Pulmonary artery endothelial cell (primary cell): ENCODE measurements around the gene TMBIM1. TPM values are rescaled to one million over a fixed set of nuclear protein-coding genes. Genes with fewer than 3 reads are reported as not detected.
"Not testable (repeated sequence)": the region's sequence is repeated elsewhere in the genome, so short reads cannot be mapped to it uniquely, and the experiment has no call there.

Experiments used
- DNase-seq: peaks from one replicate; pipeline ENCODE4 v3.0.0-alpha.2; 2011; ENCODE audit warnings: low read depth, low spot score
- total RNA-seq: library from RNA; depleted of rRNA; stranded (reverse); fragments of >200 nt; gene quantifications from 2 replicates; pipeline ENCODE4 v1.2.3, GENCODE V29; 2014

TMBIM1 gene
- total RNA-seq, 1 donor from 2014 or later, result 128 TPM

DNA sequence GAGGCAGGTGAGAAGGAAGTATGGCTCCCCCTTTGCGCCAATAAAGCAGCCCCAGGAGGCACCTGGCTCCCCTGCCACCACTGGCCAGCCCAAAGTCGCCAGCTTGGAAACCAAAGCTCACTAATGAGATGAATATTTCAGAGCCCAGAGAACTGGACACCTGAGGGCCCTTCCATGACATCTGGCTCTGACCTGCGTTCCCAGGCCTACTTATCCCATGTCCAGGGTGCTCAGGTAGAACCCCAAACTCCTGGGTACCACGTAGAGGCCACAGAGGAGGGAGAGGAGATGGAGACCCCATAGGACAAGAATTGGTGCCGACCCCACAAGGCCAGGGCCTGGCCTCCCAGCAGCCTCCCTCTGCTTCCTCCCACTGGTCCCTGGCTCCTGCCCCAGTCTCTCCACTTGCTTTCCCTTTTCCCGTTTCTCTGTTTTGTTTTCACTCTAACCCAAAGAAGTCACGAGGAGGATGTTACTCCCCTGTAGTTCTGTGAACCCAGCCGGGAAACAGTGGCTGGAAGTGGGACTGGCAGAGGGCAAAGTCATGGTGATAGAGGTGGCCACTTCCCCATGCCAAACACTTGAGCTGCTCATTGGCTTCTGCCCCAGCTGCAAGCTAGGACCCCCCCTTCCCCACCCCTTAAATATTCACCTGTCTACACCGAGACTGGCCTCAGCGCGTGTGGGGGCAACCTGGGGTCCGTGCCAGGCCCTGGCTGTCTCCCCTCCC is 820 bp downstream of the TMBIM1 start:
- DNase-seq, result no peak

DNA sequence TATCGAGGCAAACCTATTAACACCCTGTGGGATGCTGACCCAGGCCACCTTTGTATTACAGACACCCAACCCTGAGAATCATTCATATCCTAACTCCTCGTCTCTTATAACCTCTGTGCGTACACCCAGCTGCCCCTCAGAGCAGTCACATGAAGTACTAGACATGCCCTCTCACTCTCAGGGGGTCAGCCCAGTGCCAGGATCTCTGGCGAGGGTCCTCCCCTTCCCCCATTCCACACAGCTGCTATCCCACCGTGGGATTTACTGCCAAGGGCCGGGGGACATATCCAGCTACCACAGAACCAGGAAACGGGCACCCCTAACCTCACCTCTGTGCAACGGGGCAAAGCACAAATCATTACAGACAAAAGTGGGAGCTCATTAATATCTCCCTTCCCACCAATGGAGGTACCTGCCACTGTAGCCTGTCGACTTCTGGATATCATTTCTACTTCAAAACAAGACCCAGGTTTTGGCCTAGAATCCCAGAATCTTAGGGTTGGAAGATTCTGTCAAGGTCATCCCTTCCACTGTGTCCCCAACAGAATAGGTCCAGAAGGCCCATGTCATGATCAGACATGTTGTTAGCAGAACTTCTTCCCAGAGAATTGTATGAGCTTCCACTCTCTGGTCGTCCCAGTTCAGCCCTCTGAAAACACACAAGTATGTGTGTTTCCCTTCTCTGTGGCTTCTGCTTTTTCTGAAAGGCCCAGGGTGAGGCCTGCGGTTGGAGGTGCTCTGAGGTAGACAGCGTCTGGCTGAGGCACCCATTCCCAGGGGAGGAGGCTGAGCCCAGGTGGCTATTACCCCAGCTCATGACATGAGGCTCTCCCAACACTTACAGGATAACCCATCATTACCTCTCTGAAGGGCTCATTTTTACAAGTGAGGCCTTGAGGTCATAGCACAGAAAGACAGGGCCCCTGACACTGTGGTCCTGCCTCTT is 1.7 kb downstream of the TMBIM1 start:
- DNase-seq, result no peak

DNA sequence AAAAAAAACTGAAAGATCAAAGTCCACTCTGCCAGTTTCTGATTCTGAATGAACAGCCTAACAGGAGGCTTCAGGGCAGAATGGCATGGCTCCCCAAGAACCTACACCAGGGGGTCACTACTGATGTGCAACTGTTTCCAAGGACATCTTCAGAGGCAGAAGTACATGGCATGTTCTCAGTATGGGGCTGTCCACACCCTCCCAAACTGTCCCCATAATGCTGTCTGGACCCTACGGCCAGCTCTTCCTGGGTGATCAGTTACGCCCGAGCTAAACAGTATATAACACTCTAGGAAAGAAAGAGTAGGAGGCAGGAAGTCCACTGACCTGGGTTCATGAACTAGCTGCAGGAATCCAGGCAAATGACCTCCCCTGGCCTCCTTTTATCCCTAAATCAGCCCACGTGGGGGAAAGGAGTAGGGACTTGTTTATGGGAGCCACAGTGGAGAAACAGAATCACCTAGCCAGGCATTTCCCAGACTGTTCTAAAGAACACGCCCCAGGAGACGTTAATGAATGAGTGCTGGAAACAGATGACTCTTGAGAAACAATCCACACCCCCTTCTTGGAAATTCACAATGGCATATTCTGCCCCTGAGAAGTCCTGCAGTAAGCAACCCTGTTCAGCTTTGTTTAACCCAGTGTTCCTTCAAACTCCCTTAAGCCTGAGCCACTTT is 2.5 kb downstream of the TMBIM1 start:
- DNase-seq, result no peak

DNA sequence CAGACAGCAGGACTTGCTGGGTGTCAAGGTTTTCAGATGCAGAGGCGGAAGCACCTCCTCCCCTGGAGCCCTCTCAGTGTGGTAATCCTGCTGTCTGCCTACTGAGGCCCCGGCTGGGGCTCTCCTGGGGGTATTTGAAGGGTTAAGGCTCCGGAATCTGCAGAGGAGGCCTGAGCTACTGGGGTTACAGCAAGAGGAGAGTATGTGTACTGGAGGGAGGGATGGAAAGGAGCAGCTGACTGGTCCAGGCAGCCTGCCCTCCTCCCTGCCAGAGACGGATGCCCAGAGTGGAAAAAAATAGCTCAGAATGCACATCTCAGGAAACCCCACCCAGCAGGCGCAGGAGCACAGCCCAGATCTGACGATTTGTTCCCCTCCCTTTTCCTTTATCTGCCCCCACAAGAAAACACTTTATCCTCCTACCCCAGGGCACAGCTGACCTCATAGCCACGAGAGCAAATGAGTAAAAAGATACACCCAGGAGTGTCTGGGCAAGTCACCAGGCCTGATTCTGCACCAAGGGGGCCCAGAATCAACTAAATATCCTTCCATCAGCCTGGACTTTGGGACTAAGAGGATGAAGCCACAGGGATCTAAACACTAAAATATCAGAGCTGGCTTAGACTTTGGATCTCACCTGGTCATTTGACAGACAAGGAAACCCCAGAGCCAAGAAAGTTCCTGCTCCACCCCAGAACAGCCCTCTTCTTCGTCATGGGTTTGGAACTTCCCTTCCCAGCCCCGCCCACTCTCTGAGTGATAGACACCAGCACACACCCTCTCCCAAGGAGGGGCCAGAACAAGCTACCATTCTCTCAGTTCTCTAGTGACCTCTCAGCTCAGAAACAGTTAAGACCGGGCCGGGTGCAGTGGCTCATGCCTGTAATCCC is 5.5 kb downstream of the TMBIM1 start:
- DNase-seq, result peak; percentile 87

DNA sequence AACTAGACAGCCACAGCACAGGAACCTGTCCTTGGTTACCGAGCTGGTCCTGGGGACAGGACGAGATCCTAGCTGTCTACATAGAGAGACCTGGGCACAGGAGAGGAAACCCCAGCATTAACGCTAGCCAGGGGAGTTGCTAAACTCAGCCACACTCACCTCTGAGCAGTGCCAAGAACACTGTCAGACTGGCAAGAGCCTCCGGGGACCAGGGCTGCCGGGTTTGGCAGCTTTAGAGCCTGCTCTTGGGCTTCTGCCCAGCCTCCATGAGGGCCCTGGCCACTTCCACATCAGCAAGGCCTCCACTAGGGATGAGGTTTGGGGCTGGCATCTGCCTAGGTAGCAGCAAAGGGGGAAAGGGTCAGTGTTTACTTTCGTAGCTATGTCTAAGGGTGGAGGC is 6.7 kb downstream of the TMBIM1 start:
- no peak for DNase-seq

DNA sequence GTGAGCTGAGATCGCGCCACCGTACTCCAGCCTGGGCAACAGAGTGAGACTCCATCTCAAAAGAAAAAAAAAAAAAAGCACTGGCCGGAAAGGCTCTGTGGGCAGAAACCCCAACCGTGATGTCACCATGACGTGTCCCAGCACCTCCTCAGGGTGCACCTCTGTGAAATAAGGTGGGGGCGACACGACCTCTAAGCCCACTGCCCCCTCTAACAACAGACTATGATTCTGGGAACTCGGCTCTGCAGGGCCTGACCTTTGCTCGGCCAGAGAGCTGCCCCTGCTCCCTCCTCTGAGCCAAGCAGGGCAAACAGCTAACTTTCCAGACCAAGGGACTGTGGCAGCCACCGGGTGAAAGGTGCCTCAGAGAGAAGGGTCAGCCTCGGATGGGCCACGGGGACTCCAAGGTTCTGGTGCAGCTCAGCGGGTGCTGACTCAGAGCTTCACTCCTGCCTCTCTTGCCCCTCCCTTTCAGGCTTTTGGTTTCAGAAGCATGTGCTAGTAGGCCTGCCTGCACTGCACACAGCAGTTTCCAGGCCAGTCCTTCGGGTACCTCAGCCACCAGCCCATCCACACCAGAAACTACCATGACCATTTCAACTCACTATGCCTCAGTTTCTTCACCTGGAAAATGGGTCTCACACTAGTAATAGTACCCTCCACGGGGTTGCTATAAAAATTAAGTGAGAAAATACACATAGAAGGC is 8.0 kb downstream of the TMBIM1 start:
- no peak for DNase-seq

DNA sequence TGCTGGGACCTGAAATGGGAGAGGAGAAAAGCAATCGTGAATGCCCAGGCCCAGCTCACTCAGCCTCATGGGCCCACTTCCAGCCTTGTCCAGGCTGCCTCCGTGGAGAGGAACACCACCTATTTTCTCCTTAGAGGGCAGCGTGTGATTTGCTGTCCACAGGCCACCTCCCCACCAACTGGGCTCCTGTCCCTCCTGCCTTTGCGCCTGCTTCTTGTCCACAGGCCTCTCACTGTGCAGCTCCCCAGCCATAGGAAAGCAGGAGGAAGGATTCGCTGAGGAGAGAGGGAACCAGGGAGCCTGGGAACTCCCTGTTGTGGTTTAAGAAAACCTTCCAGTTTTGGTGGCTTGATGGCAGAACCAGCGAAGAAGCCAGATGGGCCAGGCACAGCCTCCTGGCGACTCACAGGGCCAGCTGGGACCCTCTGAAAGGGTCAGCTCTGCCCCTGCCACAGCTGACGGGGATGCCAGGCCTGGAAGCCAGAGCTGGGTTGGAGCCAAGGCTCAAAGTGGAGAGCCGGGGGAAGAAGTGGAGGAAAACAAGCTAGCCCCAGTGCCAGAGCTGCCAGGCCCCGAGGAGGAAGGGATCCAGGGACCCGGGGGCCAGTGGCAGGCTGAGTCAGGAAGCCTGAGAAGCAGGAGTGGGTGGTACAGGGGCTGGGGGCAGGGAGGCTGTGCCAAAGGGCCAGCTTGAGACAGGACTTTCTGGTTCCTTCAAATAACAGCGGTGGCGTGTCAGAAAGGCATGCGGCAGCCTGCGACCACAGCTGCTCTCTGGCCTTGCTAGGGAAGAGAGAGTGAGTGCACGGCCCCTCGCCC is 9.9 kb downstream of the TMBIM1 start:
- no peak for DNase-seq

DNA sequence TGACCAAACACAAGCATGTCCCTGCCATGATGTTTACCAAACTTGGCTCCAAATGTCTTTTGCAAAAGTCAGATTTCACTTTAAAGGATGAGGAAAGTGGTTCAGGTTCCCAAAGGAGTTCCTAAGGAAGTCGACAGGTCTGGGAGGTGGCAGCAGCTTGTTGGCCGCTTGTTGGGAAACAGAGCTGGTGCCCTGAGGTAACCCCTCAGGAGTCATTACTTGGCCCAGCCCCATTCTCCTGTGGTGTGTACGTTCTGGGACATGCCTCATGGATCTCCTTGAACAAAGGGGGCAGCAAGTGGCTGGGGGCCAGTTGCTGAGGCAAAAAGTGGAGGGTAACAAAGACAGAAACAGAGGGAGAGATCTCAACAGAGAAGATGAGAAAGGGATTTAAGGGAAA is 10.9 kb downstream of the TMBIM1 start:
- no peak for DNase-seq

DNA sequence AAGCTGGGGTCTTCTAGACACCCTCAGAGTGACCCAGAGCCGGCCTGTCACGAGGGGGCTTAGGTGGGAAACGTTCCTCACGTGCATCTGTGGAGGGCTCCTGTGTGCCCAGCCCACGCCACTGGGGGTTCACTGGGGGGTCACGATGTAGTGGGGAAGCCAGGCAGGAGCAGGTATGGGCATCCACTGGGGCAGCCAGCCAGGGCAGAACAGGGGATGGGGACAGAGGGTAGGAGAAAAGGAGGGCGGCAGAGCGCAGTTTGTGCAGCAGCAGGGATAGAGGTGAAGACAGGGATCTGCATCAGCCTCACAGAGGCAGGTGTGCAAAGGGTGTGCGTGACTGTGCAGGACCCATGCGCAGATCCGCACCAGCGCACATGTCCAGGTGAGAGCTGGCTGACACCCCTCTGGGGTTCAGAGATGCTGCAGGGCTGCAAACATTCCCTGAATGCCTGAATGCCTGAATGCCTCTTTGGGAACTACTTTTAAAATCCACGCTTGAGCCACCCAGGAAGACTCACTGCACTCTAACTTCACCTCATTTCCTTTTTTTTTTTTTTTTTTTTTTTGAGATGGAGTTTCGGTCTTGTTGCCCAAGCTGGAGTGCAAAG is 11.9 kb downstream of the TMBIM1 start:
- DNase-seq, result no peak

DNA sequence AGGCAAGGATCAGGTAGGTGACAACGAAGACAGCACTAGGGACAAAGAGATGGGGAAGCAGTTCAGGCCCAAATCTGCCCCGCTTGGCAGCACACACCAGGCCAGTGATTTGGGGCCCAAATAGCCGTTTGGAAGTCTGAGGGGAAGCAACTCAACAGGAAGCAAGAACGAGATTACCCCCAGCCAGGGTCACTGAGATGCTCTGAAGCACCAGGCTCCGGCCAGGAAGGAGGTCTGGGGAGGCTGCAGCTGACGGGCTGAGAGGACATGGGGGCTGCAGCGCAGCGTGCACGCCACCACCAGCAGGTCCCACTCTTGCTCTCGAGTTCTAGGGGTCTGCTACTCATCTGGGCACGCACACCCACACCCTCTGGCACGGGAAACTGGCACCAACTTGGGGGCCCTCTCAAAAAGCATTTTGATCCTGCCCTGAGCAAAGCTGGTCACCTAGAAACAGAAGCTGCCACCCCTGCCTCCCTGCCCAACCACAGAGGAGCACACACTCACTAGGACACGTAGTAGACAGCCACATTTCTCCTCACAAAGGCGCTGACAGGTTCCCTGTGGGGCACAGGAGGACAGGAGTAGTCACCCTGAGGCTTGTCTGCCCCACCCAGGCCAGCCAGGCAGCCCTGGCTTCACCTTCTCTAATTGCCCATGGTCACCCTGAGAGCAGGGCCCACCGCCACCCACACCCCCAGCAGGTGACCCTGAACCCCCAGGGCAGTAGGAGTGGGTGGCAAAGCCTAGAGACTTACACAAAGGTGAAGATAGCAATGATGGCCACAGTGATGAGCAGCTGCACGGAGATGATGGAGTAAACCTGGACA is 13.6 kb downstream of the TMBIM1 start:
- DNase-seq, result no peak

DNA sequence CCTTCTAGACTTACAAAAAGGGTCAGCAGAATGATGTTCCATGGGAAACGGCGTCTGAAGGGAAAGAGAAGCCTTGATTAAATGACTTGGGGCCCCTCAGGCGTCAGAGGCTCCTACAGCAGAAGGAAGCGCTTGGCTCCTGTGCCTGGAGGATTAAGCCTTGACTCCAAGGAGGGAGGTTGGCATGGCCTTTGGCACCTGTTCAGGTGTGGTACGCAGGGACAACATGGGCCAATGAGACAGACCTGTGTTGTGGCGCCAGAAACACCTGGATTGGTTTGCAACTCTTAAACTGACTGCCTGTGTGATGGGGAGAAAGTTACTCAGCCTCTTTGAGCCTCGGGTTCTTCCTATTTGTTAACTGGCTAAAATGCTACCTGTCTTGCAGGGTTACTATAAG is 14.4 kb downstream of the TMBIM1 start:
- no peak for DNase-seq

DNA sequence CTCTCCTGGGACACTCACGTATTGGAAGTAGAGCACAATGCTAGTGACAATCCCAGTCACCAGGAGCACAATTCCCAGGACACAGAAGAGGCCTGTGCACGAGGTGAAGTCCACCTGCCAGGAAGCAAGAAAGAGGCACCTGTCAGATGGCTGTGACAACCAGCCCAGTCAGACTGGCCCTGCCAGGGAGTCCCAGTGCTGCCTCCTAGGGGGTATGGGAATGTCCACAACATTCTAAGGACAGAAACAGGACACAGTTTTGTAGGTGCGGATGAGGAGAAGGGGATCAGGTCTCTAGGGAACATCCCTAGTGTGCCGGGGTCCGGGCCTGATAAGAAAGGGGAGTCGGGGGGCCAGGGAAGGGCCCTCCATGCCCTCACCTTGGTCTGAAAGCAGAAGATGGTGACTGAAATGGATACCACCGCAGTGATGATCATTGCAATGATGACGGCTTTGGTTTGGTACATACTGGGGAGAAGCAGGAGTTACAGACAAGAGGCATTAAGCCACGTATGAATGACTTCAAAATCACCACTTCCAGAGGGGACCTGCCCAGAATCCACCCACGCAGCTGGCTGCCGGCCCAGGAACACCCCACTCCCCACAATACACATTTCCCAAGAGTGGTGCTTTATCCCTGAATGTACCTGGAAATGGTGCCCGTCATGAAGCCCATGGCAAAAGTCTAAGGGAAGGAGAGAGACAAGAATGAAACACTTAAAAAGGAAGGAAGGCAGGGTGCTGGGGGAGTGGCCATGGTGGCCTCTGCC is 15.1 kb downstream of the TMBIM1 start:
- DNase-seq, result no peak

DNA sequence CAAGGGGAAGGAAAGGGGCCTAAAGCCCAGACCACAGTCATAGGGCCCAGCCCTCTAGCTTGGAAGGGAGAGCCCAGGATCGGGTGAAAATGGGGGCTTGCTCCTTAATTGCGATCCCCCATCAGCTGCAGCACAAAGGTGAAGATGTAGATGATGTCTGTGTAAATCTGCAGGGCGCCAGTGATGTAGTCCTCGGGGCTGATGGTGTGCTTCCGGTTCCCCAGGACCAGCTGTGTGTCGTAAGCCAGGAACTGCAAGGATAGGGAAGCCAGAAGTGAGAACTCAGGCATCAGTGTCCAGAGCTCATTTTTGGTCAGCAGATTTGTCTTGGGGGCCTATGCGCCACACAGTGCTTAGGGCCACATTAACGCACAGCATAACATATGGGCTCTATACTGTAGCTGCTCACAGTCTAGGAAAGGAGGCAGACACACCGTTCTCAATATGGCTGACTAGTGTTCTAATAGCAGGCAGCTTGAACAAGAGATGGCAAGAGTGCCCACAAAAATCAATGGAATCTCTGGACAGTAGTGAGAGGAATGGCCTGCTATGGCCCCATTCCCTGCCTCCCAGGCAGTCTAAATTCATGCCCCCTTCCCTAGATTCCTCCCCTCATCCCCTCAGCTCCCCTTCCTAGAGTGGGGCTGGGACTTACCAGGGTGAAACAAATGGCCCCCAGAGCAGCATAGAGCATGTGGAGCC is 16.8 kb downstream of the TMBIM1 start:
- no peak for DNase-seq

DNA sequence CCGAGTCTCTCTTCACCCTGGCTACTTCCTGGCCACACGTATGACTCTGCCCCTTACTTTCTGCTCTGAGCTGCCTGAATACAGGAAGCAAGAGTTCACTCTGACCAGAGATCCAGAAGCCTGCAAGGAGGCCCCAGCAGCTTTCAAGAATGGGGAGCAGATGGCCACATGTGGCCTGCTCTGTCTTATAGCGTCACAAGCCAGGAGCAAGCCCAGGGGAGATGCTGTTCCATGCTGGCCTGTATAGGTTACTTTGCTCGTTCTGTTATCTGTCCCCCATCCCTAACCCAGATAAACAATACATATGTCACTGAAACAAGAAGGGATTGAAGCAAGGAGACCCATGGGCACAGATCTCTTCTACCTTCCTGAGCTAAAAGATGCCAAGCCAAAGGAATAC is 17.7 kb downstream of the TMBIM1 start:
- DNase-seq, result no peak

DNA sequence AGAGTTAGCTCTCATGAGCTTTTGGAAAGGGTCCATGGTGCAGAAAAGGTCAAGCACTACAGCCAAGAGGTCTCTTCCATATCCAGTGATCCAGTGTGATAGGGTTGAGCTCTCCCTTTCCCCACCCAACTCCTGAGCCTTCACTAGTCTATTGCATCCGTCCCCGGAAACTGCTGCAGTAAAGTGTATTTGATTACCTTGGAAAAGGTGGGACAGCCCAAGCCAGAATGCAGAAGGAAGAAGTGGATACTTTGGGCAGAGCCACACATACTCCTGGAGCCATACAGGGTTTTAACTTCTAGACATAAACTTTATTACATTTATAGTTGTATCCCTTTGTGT is 18.4 kb downstream of the TMBIM1 start:
- DNase-seq, result no peak

DNA sequence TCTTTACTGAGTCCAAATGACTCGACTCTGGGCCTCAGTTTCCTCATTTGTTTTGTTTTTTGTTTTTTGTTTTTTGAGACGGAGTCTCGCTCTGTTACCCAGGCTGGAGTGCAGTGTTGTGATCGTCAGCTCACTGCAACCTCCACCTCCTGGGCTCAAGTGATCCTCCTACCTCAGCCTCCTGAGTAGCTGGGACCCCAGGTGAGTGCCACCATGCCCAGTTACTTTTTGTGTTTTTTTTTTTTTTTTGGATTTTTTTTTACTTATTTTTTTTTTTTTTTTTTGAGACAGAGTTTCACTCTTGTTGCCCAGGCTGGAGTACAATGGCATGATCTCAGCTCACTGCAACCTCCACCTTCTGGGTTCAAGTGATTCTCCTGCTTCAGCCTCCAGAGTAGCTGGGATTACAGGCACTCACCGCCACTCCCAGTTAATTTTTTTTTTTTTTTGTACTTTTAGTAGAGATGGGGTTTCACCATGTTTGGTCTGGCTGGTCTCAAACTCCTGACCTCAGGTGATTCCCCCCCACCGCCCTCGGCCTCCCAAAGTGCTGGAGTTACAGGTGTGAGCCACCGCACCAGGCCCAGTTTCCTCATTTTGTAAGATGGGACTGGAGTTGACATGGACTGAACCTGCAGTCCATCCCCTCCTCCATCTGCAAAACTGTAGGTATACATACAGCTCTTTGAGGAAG is 18.9 kb downstream of the TMBIM1 start:
- DNase-seq, result not testable (repeated sequence)
